B cell (primary cell): ENCODE measurements around the gene PCMTD2.

Experiments
- EZH2 ChIP-seq: IDR thresholded peaks from 2 replicates; pipeline ENCODE4 v1.6.1; 2012; ENCODE audit warnings: borderline replicate concordance, low read depth, mild to moderate bottlenecking, moderate library complexity, low read length; ENCODE audit not compliant: insufficient read depth, poor library complexity, severe bottlenecking
- TF ChIP-seq, protein P1 (sequence below): fragments of 200-600 bp; IDR thresholded peaks from one replicate; pipeline ENCODE4 v1.8.0; 2022; ENCODE audit warnings: antibody characterized with exemption, mild to moderate bottlenecking

DNA sequence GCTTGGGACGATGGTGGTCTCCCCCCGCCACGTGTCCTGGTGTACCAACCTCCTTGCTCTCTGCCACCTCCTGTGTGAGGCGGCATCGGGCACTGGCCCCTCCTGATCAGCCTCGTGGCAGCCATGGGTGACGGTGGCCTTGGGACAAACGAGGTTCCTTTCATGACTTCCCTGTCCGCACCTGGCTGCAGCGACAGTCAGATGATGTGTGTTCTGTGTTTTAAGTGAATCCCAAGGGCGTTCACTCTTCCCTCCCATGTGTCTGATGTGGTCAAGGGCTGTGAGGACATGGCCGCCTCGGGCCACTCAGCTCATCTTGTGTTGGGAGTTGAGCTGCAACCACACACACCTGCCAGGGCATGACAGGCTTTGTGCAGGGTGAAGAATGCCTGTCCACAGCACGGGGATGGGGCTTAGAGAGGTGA, 30.4 kb upstream of the PCMTD2 start:
- TF ChIP-seq, protein P1, sequence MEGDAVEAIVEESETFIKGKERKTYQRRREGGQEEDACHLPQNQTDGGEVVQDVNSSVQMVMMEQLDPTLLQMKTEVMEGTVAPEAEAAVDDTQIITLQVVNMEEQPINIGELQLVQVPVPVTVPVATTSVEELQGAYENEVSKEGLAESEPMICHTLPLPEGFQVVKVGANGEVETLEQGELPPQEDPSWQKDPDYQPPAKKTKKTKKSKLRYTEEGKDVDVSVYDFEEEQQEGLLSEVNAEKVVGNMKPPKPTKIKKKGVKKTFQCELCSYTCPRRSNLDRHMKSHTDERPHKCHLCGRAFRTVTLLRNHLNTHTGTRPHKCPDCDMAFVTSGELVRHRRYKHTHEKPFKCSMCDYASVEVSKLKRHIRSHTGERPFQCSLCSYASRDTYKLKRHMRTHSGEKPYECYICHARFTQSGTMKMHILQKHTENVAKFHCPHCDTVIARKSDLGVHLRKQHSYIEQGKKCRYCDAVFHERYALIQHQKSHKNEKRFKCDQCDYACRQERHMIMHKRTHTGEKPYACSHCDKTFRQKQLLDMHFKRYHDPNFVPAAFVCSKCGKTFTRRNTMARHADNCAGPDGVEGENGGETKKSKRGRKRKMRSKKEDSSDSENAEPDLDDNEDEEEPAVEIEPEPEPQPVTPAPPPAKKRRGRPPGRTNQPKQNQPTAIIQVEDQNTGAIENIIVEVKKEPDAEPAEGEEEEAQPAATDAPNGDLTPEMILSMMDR = no peak
- TF ChIP-seq EZH2 = no peak
